Hematopoietic multipotent progenitor cell treated with erythropoietin and hydrocortisone succinate and interleukin-3 and kit ligand, for 8 days (in vitro differentiated cells): Measurements from ENCODE around the gene DHX58.

ENCODE experiments used
- DNase-seq: peaks from one replicate; pipeline ENCODE4 v3.0.0-alpha.2; 2015

DHX58 gene

DNA sequence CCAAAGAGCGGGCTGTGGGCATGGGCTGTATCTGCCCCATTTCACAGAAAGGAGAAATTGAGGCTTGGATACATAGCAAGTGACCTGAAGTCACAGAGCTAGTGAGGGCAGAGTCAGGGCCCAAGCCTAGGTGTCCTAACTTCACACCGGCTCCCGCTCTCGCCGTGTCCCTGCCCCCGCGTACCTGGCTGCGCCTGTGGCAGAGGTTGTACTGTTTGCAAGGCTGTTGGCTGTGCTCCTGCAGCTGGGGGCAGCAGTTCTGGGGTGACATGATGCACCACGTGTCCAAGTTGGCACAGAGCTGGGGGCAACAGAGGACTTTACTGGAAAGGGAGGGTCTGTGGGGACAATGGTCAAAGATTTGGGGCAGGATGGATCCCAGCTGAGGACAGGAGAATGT, 3.4 kb downstream of the DHX58 start:
- no peak for DNase-seq

DNA sequence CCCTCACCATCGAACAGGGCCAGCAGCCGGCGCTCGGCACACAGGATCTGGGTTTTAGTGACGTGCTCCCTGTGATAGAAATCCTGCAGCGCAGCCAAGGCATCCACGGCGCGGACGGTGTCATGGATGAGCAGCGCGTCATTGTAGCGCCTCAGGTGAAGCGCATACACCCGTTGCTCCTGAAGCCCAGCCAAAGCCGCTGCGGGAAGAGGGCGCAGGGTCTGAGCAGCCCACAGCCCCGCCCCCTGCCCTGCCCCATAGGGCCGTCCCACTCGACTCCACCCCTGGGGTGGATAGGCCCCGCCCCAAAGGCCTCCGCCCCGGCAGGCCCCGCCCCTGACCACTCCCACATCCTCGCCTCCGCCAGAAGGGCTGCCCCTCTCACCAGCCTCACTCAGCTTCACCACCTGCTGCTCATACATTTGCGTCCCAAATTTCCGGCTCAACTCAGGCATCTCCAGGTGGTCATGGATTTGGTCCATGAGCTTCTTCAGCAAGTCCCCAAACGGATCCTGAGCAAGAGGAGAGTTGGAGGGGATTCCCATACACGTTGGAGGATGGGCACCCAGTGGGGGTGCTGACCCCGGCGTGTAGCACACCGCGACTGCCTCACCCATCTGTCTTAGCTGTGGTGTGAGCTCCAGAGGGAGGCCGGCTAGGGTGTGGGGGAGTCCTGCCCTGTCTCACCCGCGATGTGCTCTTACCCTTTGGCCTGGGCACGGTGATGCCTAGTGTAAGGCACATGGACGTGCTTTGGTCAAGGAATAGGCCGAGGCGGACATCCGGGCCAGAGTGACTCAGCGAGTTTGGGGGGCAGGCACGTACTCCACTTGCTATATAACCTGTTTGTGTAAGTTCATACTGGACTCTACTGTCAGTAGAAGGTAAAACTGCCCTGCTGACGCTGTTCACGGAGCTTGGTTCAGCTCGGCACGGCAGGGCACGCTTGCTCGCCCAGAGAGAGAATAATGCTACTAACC, 4.6 kb downstream of the DHX58 start:
- DNase-seq, result peak; percentile 81

- no peak for DNase-seq
Measured at GRCh38 chr17:42107124-42107523, 5.4 kb downstream of the DHX58 start.

- DNase-seq, result no peak
Measured at GRCh38 chr17:42106009-42106408, 6.5 kb downstream of the DHX58 start.

GRCh38 chr17:42104264-42104663, 8.2 kb downstream of the DHX58 start:
- no peak for DNase-seq

DNA sequence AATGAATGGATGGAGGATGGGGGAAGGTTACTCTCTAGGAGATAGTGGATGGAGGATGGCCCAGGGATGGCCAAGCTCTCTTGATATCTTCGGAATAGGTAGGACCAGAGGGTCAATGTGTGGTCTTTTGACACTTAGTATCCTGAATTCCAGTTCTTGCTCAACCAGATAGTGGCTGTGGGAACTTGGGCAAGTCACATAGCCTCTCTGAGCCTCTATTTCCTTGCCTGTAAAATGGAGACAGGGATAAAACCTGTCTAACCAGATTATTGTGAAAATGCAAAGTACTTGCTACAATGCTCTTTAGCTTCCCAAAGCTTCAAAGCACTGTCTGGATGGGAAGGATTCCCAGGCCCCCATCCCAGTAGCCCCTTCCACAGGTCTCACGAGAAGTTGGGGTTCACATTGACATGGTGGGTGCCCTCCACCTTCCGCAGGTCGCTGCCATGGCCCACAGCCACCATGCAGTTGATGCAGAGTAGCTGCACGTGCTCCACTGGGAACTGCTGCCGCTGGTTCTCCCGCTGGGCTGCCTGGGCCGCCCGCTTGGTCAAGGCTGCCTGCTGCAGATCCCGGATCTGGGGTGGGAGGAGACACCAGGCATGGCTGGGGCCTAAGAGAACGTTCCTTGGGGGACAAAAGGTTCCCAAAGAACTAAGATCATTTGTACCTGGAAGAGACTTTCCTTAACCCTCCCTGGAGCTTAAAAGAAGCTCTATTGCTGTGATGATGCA, 9.1 kb downstream of the DHX58 start:
- DNase-seq, result no peak

- peak; percentile 71 for DNase-seq
Measured at GRCh38 chr17:42101513-42102292, 10.8 kb downstream of the DHX58 start.

- DNase-seq, result no peak
Measured at GRCh38 chr17:42098730-42099399, 13.6 kb downstream of the DHX58 start.

DNA sequence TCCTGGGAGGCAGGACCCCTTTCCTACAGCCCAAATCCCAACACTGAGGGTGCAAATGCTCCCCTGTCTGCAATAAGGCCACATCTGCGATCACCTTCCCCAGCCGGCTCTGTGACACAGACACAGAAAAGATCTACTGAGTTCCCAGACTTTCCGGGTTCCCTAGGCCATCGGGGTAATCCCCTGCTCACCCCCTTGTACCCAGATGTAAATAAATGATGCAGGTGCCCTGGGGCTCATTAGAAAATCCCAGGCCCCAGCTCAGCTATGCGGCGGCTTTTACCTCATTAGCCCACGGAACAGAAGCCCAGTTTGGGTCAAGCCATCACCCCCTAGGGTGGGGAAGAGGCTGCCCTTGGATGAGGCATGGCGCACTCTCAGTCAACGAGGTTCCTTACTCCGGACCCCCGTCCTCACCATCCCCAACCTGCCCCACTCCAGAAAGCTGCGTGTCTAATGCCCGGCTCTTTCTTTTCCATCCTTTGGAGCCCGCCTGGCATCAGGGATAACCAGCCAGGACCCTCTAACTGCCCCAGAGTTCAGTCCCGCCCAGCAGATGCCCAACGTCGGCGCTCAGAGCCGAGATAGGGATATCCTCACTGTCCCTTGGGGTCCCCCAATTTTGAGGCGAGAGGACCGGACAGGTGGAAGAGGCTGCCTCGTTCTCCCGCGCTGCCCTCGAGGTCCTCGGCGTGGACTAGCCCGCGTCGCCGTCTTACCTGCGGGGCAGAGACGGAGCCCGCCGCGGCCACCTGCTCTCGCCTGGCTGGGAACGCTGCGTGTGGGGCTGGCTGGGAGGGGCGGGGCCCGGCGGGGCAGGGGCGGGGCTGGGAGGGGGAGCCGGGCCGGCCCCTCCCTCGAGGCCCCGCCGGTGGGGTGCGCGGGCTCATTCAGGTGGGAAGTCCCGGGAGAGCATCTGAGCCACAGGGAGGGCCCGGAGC, 14.6 kb downstream of the DHX58 start, which contains the start of gene ZNF385C:
ZNF385C (minus strand) TSS at position 783 of the 941 bp plus-strand sequence. CDS start 35,417 bp downstream, outside the sequence.
- no peak for DNase-seq

- DNase-seq, result no peak
Measured at GRCh38 chr17:42096360-42097111, 16.0 kb downstream of the DHX58 start.

- no peak for DNase-seq
Measured at GRCh38 chr17:42094375-42095069, 18.0 kb downstream of the DHX58 start.

GRCh38 chr17:42092939-42093338, 19.6 kb downstream of the DHX58 start:
- no peak for DNase-seq

GRCh38 chr17:42090964-42091790, 21.3 kb downstream of the DHX58 start:
- DNase-seq, result no peak

GRCh38 chr17:42088736-42089135, 23.8 kb downstream of the DHX58 start:
- DNase-seq, result no peak

- DNase-seq, result no peak
Measured at GRCh38 chr17:42087736-42088705, 24.5 kb downstream of the DHX58 start.

- peak; percentile 17 for DNase-seq
Measured at GRCh38 chr17:42087042-42087701, 25.3 kb downstream of the DHX58 start.

- no peak for DNase-seq
Measured at GRCh38 chr17:42081516-42082129, 30.9 kb downstream of the DHX58 start.
